NCI-H2171 (cell line): ENCODE data around the gene KCNA2.

Source experiments
- DNase-seq: peaks from one replicate; lab custom pipeline; 2025; lab: John Stamatoyannopoulos, UW

KCNA2 gene

DNA sequence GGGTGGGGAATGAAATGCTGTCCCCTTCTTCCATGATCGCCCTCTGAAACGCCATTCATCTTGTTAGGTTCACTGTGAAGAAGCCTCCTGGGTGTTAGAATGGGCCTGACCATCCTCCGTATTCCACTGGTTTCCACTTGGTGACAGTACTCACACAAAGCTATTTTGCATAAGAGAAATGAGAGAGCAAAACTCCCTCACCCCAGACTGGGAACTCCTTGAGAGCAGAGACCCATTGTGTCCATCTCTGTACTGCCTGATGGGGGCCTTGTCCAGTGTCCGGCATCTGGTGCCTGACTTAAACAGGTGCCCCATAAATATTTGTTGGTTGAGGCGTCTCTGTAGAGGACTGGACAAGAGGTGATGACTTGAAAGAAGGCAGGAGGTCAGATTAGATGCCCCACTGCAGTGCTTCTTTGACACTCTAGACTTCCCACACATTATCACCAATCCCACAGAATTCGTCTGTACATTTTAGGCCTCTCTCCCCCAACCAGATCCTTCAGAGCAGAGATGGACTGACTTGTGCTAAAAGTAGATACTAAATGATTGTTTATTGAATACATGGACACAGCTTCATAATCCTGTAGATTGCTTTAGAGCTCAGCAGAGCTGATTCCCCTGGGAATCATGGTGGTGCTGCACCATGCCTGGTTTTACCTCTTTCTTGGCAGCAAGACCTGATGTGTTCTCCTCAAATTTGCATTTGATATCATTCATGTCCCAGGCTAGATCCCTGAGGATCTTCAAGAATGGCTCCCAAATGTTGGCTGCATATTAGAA is 22.4 kb upstream of the KCNA2 start:
- DNase-seq = no peak

DNA sequence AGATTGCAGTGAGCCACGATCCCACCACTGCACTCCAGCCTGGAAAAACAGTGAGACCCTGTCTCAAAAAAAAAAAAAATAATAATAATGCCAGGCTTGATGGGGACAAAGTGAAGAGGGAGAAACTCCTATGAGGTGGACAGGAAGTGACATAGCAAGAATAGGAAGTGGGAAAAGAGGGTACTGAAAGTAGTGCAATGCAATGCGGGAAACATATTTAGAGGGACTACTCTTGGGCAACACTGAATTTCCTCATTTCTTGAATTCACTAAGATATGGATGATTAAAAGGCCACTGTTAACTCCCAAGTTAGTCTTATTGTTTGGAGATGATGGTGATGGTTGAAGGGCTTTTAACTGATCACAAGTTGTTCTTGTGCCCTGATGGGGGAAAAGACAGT is 21.6 kb upstream of the KCNA2 start:
- DNase-seq = no peak

DNA sequence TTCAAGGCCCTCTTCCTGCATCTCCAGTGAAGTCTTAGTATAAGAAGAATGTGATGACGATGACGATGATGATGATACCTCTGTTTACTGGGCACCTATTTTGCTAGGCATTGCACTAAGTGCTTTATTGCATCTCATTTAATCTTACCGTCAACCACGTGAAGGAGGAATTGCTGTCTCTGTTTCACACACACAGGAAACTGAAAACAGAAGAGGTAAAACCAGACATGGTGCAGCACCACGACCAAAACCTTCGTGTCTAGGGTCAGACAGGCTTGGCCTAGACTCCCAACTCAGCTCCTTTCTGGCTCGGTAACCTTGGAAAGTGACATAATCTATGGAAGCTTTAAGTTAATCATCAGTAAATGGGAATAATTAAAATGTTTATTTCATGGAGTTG is 20.7 kb upstream of the KCNA2 start:
- DNase-seq = no peak

DNA sequence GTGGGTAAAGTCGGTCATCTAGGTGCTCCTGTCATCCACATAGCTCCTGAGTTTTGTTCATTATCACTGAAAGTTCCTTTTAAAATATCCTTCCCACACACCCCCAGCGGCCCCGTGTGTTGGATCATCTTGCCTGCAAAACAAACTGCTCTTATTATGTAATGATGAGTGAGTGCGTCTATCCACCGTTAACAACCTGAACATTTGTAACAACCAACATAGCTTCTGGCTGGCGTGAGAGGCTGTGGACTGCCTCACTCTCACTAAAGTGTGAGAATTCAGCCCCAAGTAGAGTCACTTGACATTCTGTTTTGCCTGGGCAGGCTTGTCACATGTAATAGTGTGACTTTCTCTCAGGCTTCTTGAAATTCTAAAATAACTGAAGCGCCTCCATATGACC is 14.5 kb upstream of the KCNA2 start:
- no peak for DNase-seq

DNA sequence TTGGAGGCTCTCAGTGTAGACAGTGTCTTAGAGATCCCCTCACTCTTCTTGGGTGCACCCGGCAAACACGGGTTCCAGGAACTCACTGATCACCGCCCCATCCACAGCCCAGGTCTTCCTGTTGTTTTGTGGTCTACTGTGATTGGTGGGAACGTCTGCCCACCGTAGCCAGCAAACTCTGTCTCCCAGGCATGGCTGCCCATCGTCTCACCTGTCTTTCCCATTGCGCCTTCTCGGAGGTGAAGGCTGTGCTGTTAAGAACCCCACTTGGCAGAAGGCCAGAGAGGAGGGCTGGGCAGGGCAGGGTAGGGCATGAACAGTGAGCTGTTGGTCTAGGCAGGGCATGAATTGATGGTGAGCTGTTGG is 14.1 kb upstream of the KCNA2 start:
- DNase-seq = no peak

DNA sequence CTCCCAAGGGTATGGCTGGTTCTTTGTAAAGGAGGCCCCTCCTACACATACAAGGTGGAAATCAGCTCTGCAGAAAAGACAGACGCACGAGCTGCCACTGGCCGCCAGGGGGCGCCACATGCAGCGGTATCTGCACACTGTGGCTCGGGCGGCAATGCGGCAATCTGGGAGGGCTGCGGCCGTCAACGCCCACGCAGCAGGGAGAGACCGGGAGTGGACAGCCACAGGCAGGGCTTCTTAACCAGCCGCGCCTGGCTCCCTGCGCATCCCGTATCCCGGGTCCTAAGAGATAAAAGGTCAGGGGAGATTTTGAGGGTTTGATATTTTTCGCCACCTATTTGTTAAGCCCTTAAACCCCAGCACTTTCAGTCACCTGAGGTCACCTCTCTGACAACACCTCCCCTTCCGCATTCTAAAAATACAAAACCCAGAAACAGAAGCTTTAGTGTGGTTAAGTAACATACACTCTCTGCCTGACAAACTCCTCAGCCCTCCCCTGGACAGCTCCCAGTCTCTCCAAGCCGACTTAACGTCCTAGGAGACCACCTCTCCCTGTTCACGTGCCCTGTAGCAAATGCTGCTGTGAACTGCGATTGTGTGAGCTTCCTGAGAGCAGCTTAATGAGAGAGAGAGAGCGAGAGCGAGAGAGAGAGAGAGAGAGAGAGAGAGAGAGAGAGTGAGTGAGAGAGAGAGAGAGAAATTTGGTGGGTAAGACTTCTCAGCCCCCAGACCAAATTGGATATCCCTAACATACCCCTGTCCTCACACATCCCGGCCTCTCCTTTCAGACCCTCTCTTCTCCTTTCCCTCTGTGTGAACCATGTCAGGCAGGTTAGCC is 13.5 kb upstream of the KCNA2 start:
- DNase-seq = peak; percentile 67

DNA sequence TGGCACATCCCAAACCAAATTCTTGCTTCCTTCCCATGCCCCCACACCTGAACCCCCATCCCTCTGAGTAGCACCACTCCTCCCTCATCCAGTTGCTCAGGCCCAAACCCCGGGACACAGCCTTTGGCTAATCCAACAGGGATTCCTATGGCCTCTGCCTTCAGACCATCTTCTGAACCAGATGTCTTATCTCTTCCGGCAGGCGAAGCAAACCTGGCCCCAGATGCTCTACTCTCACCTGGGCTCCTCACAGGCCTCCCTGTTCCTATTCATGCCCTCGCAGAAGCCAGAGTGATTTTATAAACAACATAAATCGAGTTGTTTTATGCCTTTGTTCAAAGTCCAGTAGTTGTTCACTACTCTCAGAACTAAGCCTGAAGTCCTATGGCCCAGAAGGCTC is 12.5 kb upstream of the KCNA2 start:
- DNase-seq = no peak

DNA sequence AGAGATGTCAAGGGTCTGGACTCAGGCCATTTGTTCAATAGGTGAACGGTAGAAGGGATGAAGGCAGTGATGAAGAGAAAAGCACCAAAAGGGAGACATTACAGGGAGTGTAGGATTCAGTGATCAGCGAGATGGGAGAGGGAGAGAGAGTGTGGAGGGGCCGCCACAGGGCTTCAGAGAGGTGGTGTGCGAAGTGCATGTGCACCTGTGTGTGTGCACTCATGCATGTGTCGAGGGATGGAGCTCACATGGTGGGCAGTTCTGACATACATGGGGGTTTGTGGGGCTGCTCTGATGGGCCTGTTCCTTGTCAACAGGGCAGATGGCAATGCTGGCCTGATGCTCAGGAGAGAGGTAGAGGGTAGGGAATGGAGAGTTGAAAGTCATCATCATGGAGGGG is 11.4 kb upstream of the KCNA2 start:
- no peak for DNase-seq

DNA sequence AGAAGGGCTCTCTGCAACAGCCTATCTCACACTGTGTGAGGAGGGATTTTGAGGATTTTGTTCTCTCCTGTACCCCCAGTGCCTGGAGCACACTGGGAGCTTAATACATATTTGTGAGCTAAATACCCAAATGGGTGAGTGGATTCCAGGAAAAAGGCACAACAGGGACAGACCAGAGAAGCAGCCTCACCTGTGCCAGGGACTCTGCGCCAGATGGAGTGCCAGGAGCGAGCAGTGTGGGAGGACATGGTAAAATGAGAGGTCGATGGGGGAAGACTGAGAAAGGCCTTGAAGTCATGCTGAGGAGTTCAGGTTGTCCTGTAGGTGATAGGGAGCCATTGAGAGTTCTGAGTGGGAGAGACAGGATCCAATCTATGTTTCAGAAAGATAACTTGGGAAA is 11.0 kb upstream of the KCNA2 start:
- no peak for DNase-seq

DNA sequence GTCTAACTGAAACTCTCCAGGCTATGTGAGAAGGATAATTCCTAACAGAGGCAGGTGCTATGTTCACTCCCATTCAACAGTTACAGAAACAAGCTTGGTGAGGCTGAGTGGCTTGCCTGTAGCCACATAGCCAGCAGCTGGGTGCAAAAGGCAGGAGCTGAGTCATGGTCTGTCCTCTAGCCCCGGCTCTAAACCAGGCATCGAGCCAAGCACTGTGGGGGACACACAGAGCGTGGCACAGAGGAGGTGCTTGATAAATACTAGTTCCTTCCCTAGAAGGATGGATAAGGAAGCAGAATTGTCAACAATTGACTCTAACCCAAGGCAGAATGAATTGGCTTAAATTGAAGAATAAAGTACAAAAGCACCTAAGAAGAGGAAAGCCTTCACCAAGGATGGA is 10.4 kb upstream of the KCNA2 start:
- DNase-seq = no peak

DNA sequence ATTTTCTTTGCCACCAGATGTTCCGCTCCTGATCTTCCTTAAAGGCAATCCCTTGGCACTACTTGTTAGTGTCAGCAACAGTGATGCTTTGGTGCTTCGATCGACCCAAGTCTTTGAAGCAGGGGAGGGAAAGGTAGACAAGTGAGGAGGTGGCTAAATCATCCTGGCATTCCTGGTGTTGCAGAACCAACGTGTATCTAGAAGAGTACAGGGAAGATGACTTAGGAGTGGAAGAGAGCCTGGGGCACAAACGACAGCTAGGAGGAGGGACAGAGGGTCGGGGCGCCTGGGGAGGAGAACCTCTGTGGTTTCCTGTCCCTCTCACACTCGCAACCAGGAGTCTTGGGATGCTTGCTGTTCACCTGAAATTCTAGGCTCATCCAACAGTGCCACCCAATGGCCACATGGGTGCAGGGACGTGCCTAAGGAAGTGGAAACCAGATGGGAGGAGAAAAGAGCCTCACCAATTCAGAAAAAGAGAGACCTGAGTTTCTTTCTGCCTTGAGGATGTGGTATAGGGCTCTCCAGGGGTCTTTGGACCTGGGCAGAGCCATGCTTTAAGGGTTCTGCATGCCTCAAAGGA is 9.5 kb upstream of the KCNA2 start:
- peak; percentile 72 for DNase-seq

DNA sequence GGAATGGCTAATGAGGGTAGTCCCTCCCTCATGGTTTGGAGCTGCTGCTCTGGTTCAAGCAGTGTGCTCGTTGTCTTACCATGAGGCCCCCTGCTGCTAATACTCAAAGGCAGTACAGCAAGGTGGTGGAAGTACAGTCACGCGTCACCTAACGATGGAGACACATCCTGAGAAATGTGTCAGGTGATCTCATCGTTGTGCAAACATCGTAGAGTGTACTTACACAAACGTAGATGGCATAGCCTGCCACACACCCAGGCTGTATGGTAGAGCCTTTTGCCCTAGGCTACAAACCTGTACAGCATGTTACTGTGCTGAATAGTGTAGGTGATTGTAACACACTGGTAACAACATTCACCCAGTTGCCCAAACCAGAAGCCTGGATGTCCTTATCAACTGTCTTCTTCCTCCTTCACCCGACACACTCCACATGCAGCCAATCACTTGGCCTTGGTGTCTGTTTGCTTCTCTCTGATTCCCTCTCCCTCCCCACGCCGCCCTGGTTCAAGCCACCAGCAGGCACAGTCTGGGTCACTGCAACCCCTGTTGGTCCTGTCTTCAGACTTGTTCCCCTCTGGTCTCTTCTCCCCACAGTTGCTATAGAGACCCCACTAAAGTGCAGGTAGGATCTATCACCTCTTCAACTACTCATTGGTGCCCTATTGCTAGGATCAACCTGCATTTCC is 6.0 kb upstream of the KCNA2 start:
- no peak for DNase-seq

DNA sequence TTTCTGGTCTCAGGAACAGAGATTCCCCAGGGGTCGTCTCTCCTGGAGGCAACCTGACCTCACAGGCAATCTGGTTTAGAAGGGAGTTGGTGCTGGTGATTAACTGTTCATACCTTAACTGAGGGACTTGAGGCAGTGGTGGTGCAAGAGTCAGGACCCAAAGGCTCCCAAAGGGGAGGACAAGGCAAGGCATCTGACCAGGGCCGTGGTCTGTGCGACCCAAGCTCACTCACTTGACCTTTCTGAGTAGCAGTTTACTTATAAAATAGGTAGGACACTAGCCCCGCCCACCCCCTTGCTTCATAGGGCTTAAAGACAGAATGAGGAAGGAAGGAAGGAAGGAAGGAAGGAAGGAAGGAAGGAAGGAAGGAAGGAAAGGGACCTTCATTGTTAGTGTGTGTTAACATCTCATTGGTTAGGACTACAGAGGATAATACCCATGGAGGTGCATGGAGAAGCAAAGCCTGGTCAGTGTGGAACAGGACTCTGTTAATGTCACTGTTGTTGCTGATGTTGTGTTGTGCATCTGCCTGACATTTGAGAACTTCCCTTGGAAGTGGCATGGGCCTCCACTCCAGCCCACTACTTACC is 4.6 kb upstream of the KCNA2 start:
- no peak for DNase-seq

DNA sequence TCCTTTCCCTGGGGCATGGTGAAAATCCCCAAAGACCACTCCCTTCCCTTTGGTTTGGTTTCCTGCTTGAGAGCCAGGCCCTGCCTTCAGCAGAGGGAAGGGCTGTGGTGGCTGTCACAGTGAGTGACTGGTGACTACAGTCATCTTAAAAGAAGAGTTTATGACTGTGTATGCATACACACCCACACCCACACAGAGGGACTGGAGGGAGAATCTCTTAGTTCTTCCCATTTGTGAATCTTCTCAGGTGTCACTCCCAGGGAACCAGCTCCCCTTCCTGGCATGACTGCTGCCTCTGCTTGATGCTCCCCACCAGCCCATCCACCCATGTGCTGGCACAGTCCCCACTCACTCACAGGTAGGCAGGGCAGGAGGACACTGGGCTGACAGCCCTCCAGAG is 3.9 kb upstream of the KCNA2 start:
- DNase-seq = no peak

DNA sequence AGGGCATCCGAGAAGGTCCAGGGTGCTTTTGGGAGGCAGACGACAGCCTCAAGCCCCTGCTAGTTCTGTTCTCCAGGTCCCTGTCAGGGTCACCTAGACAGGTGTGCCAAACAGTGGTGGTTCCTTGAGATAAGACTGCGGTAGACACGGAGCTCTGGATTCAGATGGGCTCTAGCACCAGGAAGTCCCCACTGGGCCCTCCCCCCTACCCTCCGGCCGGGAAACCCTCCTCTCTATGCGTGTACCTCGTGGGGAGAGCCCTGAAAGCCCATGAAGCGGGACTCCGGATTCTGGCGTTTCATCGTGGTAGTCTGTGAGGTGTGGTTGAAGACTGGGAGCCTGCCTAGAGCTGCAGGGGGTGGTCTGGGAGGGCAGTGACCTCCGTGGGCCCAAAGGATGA is 2.1 kb upstream of the KCNA2 start:
- DNase-seq = no peak

DNA sequence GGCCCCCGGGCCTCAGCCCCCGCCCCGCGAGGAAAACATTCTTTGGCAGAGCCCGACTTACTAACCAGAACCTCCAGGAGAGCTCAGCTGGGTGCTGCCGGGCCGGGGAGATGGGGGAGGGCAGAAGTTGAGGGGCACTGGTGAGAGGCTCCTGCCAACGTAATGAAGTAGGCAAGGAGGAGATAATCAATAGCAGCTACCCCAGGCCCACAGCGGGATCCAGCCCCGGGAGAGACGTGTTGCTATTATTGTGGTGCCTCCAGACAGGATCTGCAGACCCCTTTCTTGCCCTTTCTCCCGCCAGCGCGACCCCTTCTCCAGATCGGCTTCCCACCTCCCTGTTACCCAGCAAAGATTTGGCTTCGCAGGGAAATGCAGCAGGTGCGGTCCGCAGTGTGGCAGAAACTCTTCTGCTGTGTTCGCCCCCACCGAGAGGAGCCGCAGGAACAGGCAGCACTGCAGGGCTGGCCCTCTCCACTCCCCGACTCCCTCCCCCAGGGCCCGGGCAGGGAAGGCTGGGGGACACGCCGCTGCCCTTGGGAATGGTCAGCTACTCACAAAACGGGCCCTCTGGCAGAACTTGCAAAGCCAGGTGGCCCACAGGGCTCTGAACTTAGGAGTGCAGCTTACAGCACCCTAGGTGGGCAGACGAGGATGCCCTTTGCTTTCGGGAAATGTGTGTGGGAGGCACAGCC is 1.5 kb upstream of the KCNA2 start:
- DNase-seq = no peak

DNA sequence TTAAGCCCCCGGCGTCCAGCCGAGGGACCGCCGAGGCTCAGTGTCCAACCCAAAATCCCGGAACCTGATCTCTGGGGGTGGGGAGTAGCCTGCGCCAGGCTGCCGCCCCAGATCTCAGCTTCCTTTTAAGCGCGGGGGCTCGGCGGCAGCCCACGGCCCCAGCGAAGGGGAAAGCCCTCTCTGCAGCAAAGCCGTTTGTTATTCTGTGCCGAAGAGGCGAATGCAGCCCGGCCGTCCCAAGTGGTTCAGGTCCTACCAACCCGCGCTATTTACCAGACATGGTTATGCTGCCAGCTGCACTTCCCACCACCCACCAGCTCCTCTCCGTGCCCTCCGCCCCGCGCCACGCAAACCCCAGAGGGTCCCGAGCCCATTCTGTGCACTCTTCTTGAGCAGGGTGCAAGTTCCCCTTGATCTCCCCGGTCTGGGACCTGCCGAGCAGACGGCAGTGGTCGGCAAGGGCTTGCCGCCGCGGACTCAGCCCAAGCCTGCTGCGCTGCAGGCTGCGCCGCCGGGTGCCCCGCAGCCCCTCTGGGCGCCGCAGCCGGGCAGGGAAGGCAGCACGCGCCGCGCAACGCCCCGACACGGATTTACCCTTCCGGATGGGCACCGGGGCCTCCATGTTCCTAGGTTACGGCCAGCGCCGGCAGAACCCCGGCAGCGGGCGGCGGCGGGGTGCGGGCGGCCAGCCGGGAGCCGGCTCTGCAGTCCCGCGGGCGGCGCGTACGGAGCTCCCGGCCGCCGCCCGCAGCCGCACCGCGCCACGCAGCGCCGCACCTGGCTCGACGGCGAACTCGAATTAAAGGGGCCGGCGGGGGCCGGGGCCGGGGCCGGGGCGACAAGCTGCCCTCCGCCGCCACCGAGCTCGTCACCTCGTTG is 738 bp upstream of the KCNA2 start:
- no peak for DNase-seq

DNA sequence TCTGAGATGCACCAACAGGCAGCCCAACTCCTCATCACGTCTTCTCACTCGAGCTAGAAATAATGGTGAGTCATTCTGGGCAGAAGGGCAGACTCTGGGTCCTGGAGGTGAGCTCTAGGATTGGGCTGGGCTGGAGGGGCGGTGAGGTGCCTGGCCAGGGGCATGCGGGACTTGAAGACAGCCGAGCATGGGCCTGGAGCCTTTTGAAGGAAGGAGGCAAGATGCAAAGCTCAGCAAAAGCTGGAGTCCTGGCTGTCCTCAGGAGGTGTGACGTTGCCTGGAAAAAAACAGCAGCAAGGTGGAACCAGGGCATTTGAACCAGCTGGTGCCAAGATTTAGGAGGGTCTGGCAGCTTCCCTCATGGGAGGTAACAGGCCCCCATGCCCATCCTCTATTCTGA is 712 bp downstream of the KCNA2 start:
- no peak for DNase-seq

DNA sequence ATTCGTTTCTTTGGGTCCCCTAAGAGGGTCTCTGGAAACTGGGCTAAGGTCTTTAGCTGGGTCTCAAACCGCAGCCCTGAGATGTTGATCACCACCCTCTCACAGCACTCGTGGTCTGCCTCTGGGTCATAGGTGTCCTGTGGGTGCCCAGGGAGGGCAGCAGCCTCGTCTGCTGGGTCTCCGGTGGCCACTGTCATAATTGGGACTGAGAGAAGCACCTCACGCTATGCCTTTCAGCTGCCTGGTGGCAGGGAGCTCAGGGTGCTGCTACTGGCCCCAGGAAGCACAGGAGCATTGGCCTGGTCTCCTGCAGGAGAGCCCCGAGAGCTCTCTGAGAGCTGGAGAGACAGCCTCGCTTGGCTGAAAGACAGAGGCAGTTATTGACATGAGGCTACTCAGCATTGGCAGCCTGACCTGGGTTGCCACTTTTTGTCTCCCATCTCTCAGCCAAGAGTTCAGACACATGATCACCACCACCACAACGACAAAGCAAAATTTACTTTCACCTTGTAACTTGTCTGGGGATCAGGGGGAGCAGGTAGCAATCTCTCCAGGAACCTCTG is 1.5 kb downstream of the KCNA2 start:
- DNase-seq = no peak

DNA sequence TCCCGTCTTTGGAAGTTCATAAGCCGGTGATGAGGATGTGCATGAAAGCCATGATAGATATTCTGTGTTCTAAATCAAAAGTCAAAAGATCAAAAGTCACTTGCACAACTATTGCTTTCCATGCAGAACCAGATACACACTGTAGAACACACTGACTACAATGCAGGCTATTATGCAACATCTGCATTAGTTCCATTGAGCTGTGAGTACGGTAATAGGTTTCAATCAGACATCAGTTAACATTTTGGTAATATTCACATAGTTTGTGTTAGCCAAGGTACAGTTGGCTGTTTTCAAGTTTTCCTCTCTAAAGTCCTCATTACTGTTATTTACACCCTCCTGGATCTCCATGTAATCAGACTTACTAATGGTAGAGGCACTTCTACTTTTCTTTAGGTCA is 3.1 kb downstream of the KCNA2 start:
- DNase-seq = no peak
